C4-2B (cell line): ENCODE results near the gene CTDSP1.

Experiments used
- H3K27ac ChIP-seq: fragments of 450-650 bp; 2 replicates; pipeline ENCODE4 v1.5.1; 2017
- ZFX ChIP-seq: fragments of 450-650 bp; IDR thresholded peaks from 2 replicates; pipeline ENCODE4 v1.6.1; 2017
- TF ChIP-seq, protein P1 (sequence below): fragments of 450-650 bp; conservative IDR thresholded peaks from 2 replicates; pipeline ENCODE4 v1.5.1; 2017; ENCODE audit warnings: mild to moderate bottlenecking

CTDSP1 gene

DNA sequence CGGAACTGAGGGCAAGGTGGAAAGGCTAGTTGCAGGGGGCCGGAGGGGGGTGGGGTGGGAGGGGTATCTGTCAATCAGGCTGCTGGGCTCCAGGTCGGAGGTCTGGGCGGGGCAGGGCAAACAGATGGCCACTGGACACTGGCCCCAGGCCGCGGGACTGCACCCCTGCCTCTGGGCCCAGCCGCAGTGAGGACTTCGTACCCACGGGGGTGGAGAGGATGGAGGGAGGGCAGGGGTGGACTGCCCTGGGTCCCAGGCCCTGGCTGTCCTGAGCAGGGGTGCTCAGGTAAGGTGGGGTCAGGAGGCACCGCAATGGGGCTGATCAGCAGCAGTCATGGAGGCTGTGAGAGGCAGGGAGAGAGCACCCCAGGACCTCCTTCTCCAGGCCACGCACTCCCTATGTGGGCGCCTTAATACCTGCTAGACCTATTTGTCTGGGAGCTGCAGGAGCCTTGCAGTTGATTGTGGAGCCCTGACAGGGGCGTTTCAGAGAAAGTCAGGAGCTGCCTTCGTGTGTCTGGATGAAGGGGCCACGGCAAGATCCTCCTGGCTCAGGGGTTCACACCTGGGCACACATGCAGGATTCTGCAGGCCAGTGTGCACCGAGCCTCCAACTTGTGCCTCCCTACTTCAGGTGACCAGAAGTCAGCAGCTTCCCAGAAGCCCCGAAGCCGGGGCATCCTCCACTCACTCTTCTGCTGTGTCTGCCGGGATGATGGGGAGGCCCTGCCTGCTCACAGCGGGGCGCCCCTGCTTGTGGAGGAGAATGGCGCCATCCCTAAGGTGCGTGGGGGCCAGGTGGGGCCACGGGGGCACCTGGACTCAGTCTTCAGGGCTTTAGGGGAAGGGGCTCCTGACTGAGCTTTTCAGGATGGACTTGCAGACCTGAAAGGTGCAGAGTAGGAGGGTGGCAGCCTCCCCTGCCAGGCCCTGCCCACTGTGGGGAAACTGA, 1.5 kb downstream of the CTDSP1 start:
- H3K27ac ChIP-seq = peak overlapping the region; percentile 95
- no peak for TF ChIP-seq ZFX
- TF ChIP-seq, protein P1, sequence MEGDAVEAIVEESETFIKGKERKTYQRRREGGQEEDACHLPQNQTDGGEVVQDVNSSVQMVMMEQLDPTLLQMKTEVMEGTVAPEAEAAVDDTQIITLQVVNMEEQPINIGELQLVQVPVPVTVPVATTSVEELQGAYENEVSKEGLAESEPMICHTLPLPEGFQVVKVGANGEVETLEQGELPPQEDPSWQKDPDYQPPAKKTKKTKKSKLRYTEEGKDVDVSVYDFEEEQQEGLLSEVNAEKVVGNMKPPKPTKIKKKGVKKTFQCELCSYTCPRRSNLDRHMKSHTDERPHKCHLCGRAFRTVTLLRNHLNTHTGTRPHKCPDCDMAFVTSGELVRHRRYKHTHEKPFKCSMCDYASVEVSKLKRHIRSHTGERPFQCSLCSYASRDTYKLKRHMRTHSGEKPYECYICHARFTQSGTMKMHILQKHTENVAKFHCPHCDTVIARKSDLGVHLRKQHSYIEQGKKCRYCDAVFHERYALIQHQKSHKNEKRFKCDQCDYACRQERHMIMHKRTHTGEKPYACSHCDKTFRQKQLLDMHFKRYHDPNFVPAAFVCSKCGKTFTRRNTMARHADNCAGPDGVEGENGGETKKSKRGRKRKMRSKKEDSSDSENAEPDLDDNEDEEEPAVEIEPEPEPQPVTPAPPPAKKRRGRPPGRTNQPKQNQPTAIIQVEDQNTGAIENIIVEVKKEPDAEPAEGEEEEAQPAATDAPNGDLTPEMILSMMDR = no peak

DNA sequence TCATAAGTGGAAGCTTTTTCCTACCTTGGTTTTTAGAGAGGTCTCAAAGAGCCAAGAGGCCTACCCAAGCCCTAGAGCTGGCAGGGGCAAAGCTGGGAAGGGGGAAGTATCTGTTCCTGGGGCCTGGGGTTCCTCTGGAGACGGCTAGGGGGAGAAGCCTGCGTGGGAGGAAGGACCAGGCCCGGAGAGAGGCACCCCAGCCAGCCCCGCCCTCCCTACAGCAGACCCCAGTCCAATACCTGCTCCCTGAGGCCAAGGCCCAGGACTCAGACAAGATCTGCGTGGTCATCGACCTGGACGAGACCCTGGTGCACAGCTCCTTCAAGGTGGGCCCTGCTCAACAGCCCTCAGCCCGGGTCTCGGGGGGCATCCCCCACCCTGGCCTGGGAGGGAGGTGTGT, 2.2 kb downstream of the CTDSP1 start:
- peak overlapping the region; percentile 95; the same call in 1 of the 2 replicates for H3K27ac ChIP-seq
- TF ChIP-seq, protein P1 = no peak
- TF ChIP-seq ZFX = no peak

DNA sequence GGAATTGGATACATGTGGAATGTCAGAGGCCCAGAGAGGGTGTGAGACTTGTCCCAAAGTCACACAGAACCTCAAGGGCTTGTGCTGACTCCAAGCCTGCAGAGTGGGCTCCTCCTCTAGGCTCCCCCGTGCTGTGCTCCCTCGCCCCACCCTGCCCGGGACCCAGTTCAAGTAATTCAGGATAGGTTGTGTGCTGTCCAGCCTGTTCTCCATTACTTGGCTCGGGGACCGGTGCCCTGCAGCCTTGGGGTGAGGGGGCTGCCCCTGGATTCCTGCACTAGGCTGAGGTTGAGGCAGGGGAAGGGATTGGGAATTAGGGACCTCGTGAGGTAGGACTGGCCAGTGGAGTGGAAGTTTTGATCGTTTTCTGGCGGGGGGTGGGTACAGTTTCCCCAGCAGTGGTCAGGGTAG, 2.8 kb downstream of the CTDSP1 start:
- TF ChIP-seq ZFX = no peak
- TF ChIP-seq, protein P1 = no peak
- no peak overlapping the region for H3K27ac ChIP-seq

GRCh38 chr2:218402911-218403411, 3.3 kb downstream of the CTDSP1 start:
- TF ChIP-seq, protein P1 = no peak
- TF ChIP-seq ZFX = no peak
- H3K27ac ChIP-seq = no peak overlapping the region

- TF ChIP-seq ZFX = no peak
- no peak overlapping the region for H3K27ac ChIP-seq
These were observed 4.1 kb downstream of the CTDSP1 start for GRCh38 chr2:218403810-218404209.

DNA sequence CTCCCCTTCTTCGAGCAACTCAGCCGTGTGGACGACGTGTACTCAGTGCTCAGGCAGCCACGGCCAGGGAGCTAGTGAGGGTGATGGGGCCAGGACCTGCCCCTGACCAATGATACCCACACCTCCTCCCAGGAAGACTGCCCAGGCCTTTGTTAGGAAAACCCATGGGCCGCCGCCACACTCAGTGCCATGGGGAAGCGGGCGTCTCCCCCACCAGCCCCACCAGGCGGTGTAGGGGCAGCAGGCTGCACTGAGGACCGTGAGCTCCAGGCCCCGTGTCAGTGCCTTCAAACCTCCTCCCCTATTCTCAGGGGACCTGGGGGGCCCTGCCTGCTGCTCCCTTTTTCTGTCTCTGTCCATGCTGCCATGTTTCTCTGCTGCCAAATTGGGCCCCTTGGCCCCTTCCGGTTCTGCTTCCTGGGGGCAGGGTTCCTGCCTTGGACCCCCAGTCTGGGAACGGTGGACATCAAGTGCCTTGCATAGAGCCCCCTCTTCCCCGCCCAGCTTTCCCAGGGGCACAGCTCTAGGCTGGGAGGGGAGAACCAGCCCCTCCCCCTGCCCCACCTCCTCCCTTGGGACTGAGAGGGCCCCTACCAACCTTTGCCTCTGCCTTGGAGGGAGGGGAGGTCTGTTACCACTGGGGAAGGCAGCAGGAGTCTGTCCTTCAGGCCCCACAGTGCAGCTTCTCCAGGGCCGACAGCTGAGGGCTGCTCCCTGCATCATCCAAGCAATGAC, 4.8 kb downstream of the CTDSP1 start:
- H3K27ac ChIP-seq = peak overlapping the region; percentile 72
- no peak for TF ChIP-seq ZFX
- TF ChIP-seq, protein P1 = no peak

GRCh38 chr2:218405086-218405745, 5.5 kb downstream of the CTDSP1 start:
- TF ChIP-seq, protein P1 = no peak
- no peak for TF ChIP-seq ZFX
- H3K27ac ChIP-seq = peak overlapping the region; percentile 72
